ENCODE data around the gene TTLL3. TPM values are rescaled to one million over a fixed set of nuclear protein-coding genes. Genes with fewer than 3 reads are reported as not detected.

TTLL3 gene
- total and polyA plus RNA-seq, 2 donors (not counting 1 experiment from before 2014, with no cell fraction given) = 84.5 to 168 TPM

DNA sequence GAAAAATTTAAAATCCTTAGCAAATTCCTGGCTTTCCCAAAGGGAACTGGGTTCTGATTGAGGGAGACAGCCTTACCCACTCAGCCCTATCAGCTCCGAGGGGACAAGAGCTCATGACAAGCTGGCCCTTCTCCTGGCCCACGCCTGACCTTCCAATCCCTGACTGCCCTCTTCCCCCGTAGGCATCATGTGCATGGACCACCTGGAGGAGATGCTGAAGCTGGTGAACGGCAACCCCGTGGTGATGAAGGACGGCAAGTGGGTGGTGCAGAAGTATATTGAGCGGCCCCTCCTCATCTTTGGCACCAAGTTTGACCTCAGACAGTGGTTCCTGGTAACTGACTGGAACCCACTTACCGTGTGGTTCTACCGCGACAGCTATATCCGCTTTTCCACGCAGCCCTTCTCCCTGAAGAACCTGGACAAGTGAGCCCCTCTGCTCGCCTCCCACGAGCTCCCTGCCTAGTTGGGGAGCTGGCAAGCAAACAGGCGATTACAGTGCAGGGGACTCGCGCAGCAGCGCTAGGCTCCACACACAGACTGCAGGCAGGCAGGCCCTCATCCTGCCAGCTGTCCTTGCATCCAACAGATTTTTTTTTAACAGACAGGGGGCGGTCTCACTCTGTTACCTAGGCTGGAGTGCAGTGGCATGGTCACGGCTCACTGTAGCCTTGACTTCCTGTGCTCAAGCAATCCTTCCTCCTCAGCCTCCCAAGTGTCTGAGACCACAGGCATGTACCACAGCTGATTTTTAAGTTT is 16.9 kb downstream of the TTLL3 start:
- Histone ChIP-seq H3K9ac (ENCODE audit: low read length) (no peak overlapping the region), H3K27ac (ENCODE audit: low read length in 2 of 2) (no peak overlapping the region), H3K4me2 (replicated peaks; ENCODE audit: low read depth, low read length, poor library complexity, severe bottlenecking) (no peak overlapping the region), H3K4me3 (ENCODE audit: control extremely low read depth in 1 of 5, extremely low read depth in 1 of 5, insufficient read depth in 1 of 5, low read depth in 2 of 5, low read length in 4 of 5) (no peak overlapping the region), H3K27me3 (replicated peaks in 1 of 4; ENCODE audit: control extremely low read depth in 1 of 4, control insufficient read depth in 3 of 4, insufficient read depth in 4 of 4, low read length in 3 of 4) (no peaks in the 10 kb centered on the region), H3K79me2 (ENCODE audit: control insufficient read depth, insufficient read depth, low read length) (no peaks in the 10 kb centered on the region), H2AFZ (ENCODE audit: insufficient read depth, low read depth, low read length, poor library complexity, severe bottlenecking) (no peak overlapping the region), H3K9me3 (ENCODE audit: control extremely low read depth in 1 of 3, control insufficient read depth in 2 of 3, insufficient read depth in 1 of 3, low read length in 2 of 3) (no peaks in the 10 kb centered on the region), H3K4me1 (ENCODE audit: control insufficient read depth in 2 of 2, insufficient read depth in 2 of 2, low read length in 2 of 2) (no peaks in the 10 kb centered on the region), H4K20me1 (ENCODE audit: control insufficient read depth, insufficient read depth, low read length, poor library complexity, severe bottlenecking) (no peaks in the 10 kb centered on the region), H3K36me3 (replicated peaks in 1 of 2; ENCODE audit: control extremely low read depth in 1 of 2, control insufficient read depth in 1 of 2, extremely low read depth in 1 of 2, insufficient read depth in 2 of 2, low read length in 1 of 2) (peaks cover 2 to 7% of the 10 kb centered on the region in 2 experiments)
- CTCF ChIA-PET = interaction anchor here (1.4 kb wide), 1 partner anchor 18 kb away, joined by 3 read pairs; no protein-coding TSS in a partner anchor
- no peaks in the 10 kb centered on the region for H3K9me3 Mint-ChIP-seq (ENCODE audit: insufficient read depth)
- WGBS (ENCODE audit: insufficient coverage) = 95% methylated on average over 17 of the region's 20 CpGs
- ATAC-seq (ENCODE audit: low read depth) = no peak
- peaks cover 2% of the 10 kb centered on the region for H3K4me1 Mint-ChIP-seq
- no peak overlapping the region for H3K4me3 Mint-ChIP-seq
- intact Hi-C loops (cut with micrococcal nuclease) = no loop called here
- TF ChIP-seq, protein P1, sequence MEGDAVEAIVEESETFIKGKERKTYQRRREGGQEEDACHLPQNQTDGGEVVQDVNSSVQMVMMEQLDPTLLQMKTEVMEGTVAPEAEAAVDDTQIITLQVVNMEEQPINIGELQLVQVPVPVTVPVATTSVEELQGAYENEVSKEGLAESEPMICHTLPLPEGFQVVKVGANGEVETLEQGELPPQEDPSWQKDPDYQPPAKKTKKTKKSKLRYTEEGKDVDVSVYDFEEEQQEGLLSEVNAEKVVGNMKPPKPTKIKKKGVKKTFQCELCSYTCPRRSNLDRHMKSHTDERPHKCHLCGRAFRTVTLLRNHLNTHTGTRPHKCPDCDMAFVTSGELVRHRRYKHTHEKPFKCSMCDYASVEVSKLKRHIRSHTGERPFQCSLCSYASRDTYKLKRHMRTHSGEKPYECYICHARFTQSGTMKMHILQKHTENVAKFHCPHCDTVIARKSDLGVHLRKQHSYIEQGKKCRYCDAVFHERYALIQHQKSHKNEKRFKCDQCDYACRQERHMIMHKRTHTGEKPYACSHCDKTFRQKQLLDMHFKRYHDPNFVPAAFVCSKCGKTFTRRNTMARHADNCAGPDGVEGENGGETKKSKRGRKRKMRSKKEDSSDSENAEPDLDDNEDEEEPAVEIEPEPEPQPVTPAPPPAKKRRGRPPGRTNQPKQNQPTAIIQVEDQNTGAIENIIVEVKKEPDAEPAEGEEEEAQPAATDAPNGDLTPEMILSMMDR (IDR thresholded peaks at IDR 0.05) = no peak
- TF ChIP-seq EZH2 (IDR thresholded peaks at IDR 0.05; ENCODE audit: borderline replicate concordance, insufficient read depth, low read depth, low read length, poor library complexity, severe bottlenecking) = no peak
- no peaks in the 10 kb centered on the region for H3K27me3 Mint-ChIP-seq
- POLR2A ChIA-PET = interaction anchor here (0.6 kb wide), 1 partner anchor 315 kb away, joined by 5 read pairs; the partner anchor contains the start of gene VHL
- H3K27ac Mint-ChIP-seq = no peak overlapping the region
- DNase-seq = no peak
